IMR-90 (cell line): ENCODE data around the gene SSR3. TPM values are rescaled to one million over a fixed set of nuclear protein-coding genes. Genes with fewer than 3 reads are reported as not detected.

Experiments used
- ATAC-seq: fragments of 200-7000 bp; cut with Tn5 transposase; 2 replicates; pipeline ENCODE4 v1.9.1; 2020; ENCODE audit warnings: low read depth, mild to moderate bottlenecking, moderate library complexity
- BruUV-seq: library from RNA; stranded (reverse); fragments of 400-500 nt; replicated peaks from 2 replicates; lab custom pipeline; 2021; lab: Mats Ljungman, UMichigan
- CTCF ChIA-PET: fragments of 300-600 bp; formaldehyde crosslinking; extraction: SDS; loops from one replicate; lab custom pipeline; 2021; ENCODE audit warnings: antibody characterized with exemption; lab: Yijun Ruan, JAX
- POLR2A ChIA-PET: fragments of 300-600 bp; sonication (Branson Sonifier 250); formaldehyde crosslinking; loops from one replicate; lab custom pipeline; 2022; ENCODE audit warnings: antibody characterized with exemption; ENCODE audit not compliant: unreplicated experiment; lab: Charles Lee
- DNase-seq: peaks from one replicate; pipeline ENCODE4 v3.0.0; 2013
- H2AFZ ChIP-seq: replicated peaks from 2 replicates; pipeline ENCODE3; 2013; ENCODE audit warnings: low read length, mild to moderate bottlenecking; ENCODE audit not compliant: poor library complexity
- H2AK5ac ChIP-seq: 2 replicates; pipeline ENCODE4 v1.6.1; 2013; ENCODE audit warnings: low read depth, low read length, inconsistent platforms
- H2AK9ac ChIP-seq: replicated peaks from 2 replicates; pipeline ENCODE3; 2013; ENCODE audit warnings: mild to moderate bottlenecking, low read depth, low read length, moderate library complexity; ENCODE audit not compliant: poor library complexity
- H2BK120ac ChIP-seq: 2 replicates; pipeline ENCODE4 v1.6.1; 2013; ENCODE audit warnings: low read depth, low read length, inconsistent platforms
- H2BK15ac ChIP-seq: 3 replicates; pipeline ENCODE4 v1.6.1; 2013; ENCODE audit warnings: low read depth, low read length, inconsistent platforms
- H2BK20ac ChIP-seq: 2 replicates; pipeline ENCODE4 v1.6.1; 2013; ENCODE audit warnings: low read depth, mild to moderate bottlenecking, inconsistent platforms, low read length, moderate library complexity
- H2BK5ac ChIP-seq: 2 replicates; pipeline ENCODE4 v1.6.1; 2013; ENCODE audit warnings: mild to moderate bottlenecking, low read depth, low read length, inconsistent platforms; ENCODE audit not compliant: poor library complexity, severe bottlenecking
- H3K14ac ChIP-seq: replicated peaks from 2 replicates; pipeline ENCODE4 v1.6.1; 2013; ENCODE audit warnings: low read depth, low read length, inconsistent platforms
- H3K18ac ChIP-seq: 2 replicates; pipeline ENCODE4 v1.6.1; 2013; ENCODE audit warnings: low read depth, low read length, control low read depth
- H3K23ac ChIP-seq: 2 replicates; pipeline ENCODE4 v1.6.1; 2013; ENCODE audit warnings: low read depth, low read length, inconsistent platforms
- H3K27ac ChIP-seq: 2 replicates; pipeline ENCODE4 v1.5.1; 2013; ENCODE audit warnings: mild to moderate bottlenecking, control low read depth, low read length; ENCODE audit not compliant: insufficient read depth
- H3K27me3 ChIP-seq: 2 replicates; pipeline ENCODE4 v1.6.1; 2013; ENCODE audit warnings: low read length; ENCODE audit not compliant: control insufficient read depth, insufficient read depth
- H3K36me3 ChIP-seq: 2 replicates; pipeline ENCODE4 v1.6.1; 2013; ENCODE audit warnings: low read length, mixed read lengths; ENCODE audit not compliant: control insufficient read depth, insufficient read depth
- H3K4ac ChIP-seq: 2 replicates; pipeline ENCODE4 v1.6.1; 2013; ENCODE audit warnings: low read depth, low read length, inconsistent platforms
- H3K4me1 ChIP-seq: 2 replicates; pipeline ENCODE4 v1.6.1; 2013; ENCODE audit warnings: low read length, mixed read lengths; ENCODE audit not compliant: control insufficient read depth, insufficient read depth
- H3K4me2 ChIP-seq: 2 replicates; pipeline ENCODE4 v1.6.1; 2013; ENCODE audit warnings: low read depth, mild to moderate bottlenecking, control low read depth, low read length, moderate library complexity
- H3K4me3 ChIP-seq: 2 replicates; pipeline ENCODE4 v1.5.1; 2013; ENCODE audit warnings: low read depth, mild to moderate bottlenecking, control low read depth, low read length, moderate library complexity; ENCODE audit not compliant: insufficient read depth
- H3K56ac ChIP-seq: 2 replicates; pipeline ENCODE4 v1.6.1; 2013; ENCODE audit warnings: low read length, inconsistent platforms; ENCODE audit not compliant: insufficient read depth; ENCODE audit errors: extremely low read depth
- H3K79me1 ChIP-seq, 2 experiments: 2 replicates each; pipeline ENCODE4 v1.6.1; 2013; ENCODE audit warnings: low read length in 2 of 2, inconsistent platforms in 1 of 2, low read depth in 1 of 2
- H3K9ac ChIP-seq: 2 replicates; pipeline ENCODE4 v1.6.1; 2013; ENCODE audit warnings: low read depth, low read length, control low read depth
- H3K9me1 ChIP-seq: 2 replicates; pipeline ENCODE4 v1.6.1; 2013; ENCODE audit warnings: low read length, inconsistent platforms; ENCODE audit not compliant: insufficient read depth
- H3K9me3 ChIP-seq: 2 replicates; pipeline ENCODE4 v1.6.1; 2013; ENCODE audit warnings: low read length; ENCODE audit not compliant: control insufficient read depth, insufficient read depth
- H4K20me1 ChIP-seq: 2 replicates; pipeline ENCODE4 v1.6.1; 2013; ENCODE audit warnings: low read length, inconsistent platforms; ENCODE audit not compliant: insufficient read depth
- H4K5ac ChIP-seq: 2 replicates; pipeline ENCODE4 v1.6.1; 2013; ENCODE audit warnings: mild to moderate bottlenecking, low read depth, low read length, control low read depth
- H4K8ac ChIP-seq, 2 experiments: 2 replicates each; pipeline ENCODE4 v1.6.1; 2013; ENCODE audit warnings: low read depth in 2 of 2, low read length in 2 of 2, control low read depth in 1 of 2, inconsistent platforms in 1 of 2
- H4K91ac ChIP-seq: 2 replicates; pipeline ENCODE4 v1.6.1; 2013; ENCODE audit warnings: low read depth, low read length, inconsistent platforms; ENCODE audit not compliant: insufficient read depth
- CHD1 ChIP-seq: IDR thresholded peaks from 2 replicates; pipeline ENCODE4 v1.6.1; 2012; ENCODE audit warnings: low read depth, low read length, improper control_type of control experiment
- FOS ChIP-seq: fragments of 150-350 bp; IDR thresholded peaks from 2 replicates; pipeline ENCODE4 v1.6.1; 2016; ENCODE audit warnings: low read depth, low read length
- MAZ ChIP-seq: IDR thresholded peaks from 2 replicates; pipeline ENCODE4 v1.6.1; 2012; ENCODE audit warnings: low read depth, mild to moderate bottlenecking, low read length, improper control_type of control experiment, moderate library complexity, borderline replicate concordance
- RAD21 ChIP-seq: IDR thresholded peaks from 2 replicates; pipeline ENCODE4 v1.6.1; 2012; ENCODE audit warnings: low read length, improper control_type of control experiment
- RCOR1 ChIP-seq: IDR thresholded peaks from 2 replicates; pipeline ENCODE4 v1.6.1; 2012; ENCODE audit warnings: mild to moderate bottlenecking, low read length, improper control_type of control experiment; ENCODE audit not compliant: insufficient replicate concordance
- SMC3 ChIP-seq: fragments of 150-350 bp; IDR thresholded peaks from 2 replicates; pipeline ENCODE4 v1.6.1; 2016; ENCODE audit warnings: low read depth, mild to moderate bottlenecking, antibody characterized with exemption, low read length, moderate library complexity
- WGBS, 2 experiments: methylation state at CpG; one replicate each; pipeline versions ENCODE4 v1.1.5 to v1.1.7; 2013; ENCODE audit warnings: missing lambda C conversion rate in 2 of 2; ENCODE audit not compliant: insufficient read length in 1 of 2; ENCODE audit errors: extremely low coverage in 2 of 2; 5-methylcytosine and 5-hydroxymethylcytosine counted together
- dilution Hi-C: fragments of 300-500 bp; cut with HindIII; formaldehyde crosslinking; loops from one replicate; pipeline ENCODE4 v1.14.3; 2018; ENCODE audit warnings: low sequenced_read_pairs; ENCODE audit not compliant: unreplicated experiment
- in situ Hi-C: fragments of 300-500 bp; cut with MboI; formaldehyde crosslinking; loops from 3 replicates; pipeline ENCODE4 v1.14.3; 2019; ENCODE audit warnings: low sequenced_read_pairs, inconsistent platforms, mixed read lengths
- intact Hi-C: fragments of 100-400 bp; cut with micrococcal nuclease; formaldehyde crosslinking; loops from 2 replicates; pipeline ENCODE4 v1.10.0; 2022
- polyA plus RNA-seq, 3 experiments: library from polyadenylated mRNA; depleted of rRNA; stranded (reverse); fragments of >200 nt; gene quantifications; 2 replicates each; pipeline ENCODE4 v1.2.3, GENCODE V29; 2012; ENCODE audit warnings: low replicate concordance in 1 of 3
- total RNA-seq: library from RNA; depleted of rRNA; stranded (reverse); fragments of >200 nt; gene quantifications from 2 replicates; pipeline ENCODE4 v1.2.3, GENCODE V29; 2012
- TF ChIP-seq, protein P1 (sequence below): fragments of 150-350 bp; IDR thresholded peaks from 2 replicates; pipeline ENCODE4 v1.6.1; 2017; ENCODE audit warnings: mild to moderate bottlenecking, antibody characterized with exemption, low read length, low read depth
- TF ChIP-seq, protein P2 (sequence below): conservative IDR thresholded peaks from 2 replicates; pipeline ENCODE4 v1.5.1; 2012; ENCODE audit warnings: mild to moderate bottlenecking, low read depth, low read length, improper control_type of control experiment

Gene SSR3
- total and polyA plus RNA-seq, 2 of the 4 experiments (the other 2 are of a cell fraction): 246 to 608 TPM

DNA sequence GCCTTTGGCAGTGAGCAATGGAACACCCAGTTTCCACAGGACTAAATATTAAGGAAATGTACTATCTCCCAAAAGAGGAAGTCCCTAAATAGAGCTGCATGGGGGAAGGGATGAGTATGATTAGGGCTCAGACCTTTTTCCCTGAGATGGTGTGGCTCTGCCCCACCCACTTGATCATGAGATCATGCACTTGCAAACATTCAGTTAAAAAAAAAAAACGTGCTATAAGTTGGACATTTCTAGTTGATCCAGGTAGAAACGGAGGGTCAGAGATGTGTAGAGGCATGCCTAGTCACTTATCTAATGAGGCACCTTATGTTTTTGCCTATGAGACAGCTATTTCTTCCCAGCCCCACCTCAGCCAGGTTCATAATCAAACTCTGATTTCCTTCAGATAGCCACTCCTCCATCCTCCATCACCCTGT lies 24.5 kb upstream of the SSR3 start:
- Histone ChIP-seq H2AK9ac (no peak overlapping the region), H3K9me3 (no peaks in the 10 kb centered on the region), H4K5ac (no peak overlapping the region), H3K18ac (no peak overlapping the region), H3K9me1 (no peaks in the 10 kb centered on the region; the same call in 1 of the 2 replicates), H3K79me1 (no peaks in the 10 kb centered on the region), H3K4me1 (no peaks in the 10 kb centered on the region), H3K4me2 (no peak overlapping the region), H2AK5ac (no peak overlapping the region), H3K27ac (no peak overlapping the region), H2AFZ (no peak overlapping the region), H3K23ac (no peak overlapping the region), H3K56ac (no peak overlapping the region), H2BK5ac (no peak overlapping the region), H4K91ac (no peak overlapping the region), H2BK20ac (no peak overlapping the region), H4K20me1 (no peaks in the 10 kb centered on the region), H4K8ac (no peak overlapping the region), H2BK15ac (no peak overlapping the region), H3K4me3 (no peak overlapping the region), H3K36me3 (no peaks in the 10 kb centered on the region), H3K4ac (no peak overlapping the region), H2BK120ac (no peak overlapping the region), H3K14ac (no peak overlapping the region), H3K27me3 (peaks cover 11% of the 10 kb centered on the region), H3K9ac (no peak overlapping the region)
- intact Hi-C loops: no loop called here
- DNase-seq (no peak), ATAC-seq (no peak)
- dilution Hi-C loops: no loop called here
- no peak for TF ChIP-seq MAZ
- no peak for TF ChIP-seq RAD21
- TF ChIP-seq SMC3: no peak
- no peak for TF ChIP-seq CHD1
- TF ChIP-seq FOS: no peak
- TF ChIP-seq, protein P1, sequence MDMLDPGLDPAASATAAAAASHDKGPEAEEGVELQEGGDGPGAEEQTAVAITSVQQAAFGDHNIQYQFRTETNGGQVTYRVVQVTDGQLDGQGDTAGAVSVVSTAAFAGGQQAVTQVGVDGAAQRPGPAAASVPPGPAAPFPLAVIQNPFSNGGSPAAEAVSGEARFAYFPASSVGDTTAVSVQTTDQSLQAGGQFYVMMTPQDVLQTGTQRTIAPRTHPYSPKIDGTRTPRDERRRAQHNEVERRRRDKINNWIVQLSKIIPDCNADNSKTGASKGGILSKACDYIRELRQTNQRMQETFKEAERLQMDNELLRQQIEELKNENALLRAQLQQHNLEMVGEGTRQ: no peak
- TF ChIP-seq RCOR1: no peak
- TF ChIP-seq, protein P2, sequence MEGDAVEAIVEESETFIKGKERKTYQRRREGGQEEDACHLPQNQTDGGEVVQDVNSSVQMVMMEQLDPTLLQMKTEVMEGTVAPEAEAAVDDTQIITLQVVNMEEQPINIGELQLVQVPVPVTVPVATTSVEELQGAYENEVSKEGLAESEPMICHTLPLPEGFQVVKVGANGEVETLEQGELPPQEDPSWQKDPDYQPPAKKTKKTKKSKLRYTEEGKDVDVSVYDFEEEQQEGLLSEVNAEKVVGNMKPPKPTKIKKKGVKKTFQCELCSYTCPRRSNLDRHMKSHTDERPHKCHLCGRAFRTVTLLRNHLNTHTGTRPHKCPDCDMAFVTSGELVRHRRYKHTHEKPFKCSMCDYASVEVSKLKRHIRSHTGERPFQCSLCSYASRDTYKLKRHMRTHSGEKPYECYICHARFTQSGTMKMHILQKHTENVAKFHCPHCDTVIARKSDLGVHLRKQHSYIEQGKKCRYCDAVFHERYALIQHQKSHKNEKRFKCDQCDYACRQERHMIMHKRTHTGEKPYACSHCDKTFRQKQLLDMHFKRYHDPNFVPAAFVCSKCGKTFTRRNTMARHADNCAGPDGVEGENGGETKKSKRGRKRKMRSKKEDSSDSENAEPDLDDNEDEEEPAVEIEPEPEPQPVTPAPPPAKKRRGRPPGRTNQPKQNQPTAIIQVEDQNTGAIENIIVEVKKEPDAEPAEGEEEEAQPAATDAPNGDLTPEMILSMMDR: no peak
- ChIA-PET POLR2A (no interaction called here), CTCF (no interaction called here)
- in situ Hi-C loops: no loop called here
- no CpG with 5 or more reads among the region's 2 CpGs for WGBS, 2 experiments
- no TSS peak for BruUV-seq
